Cardiac septum (tissue), 1 donor: ENCODE data around the gene ATP2B2. TPM values are rescaled to one million over a fixed set of nuclear protein-coding genes. Genes with fewer than 3 reads are reported as not detected.

Source experiments
- DNase-seq: peaks from one replicate; pipeline ENCODE4 v3.0.0-alpha.2; 2020; ENCODE audit warnings: low spot score
- intact Hi-C: fragments of 100-400 bp; cut with DNase I; formaldehyde crosslinking; loops from one replicate; pipeline ENCODE4 v1.14.0; 2022
- total RNA-seq: library from RNA; stranded (reverse); fragmentation: NEBNext Ultra II Directional; extraction: Animal tissue kit (Norgen Biotek cat#: 25700); gene quantifications from one replicate; pipeline ENCODE4 v1.2.1, GENCODE V29; 2021
- donor health status: DM: no; HTN: no; CAD: no.

ATP2B2 gene
- total RNA-seq, 1 donor from 2014 or later = 0.13 TPM

DNA sequence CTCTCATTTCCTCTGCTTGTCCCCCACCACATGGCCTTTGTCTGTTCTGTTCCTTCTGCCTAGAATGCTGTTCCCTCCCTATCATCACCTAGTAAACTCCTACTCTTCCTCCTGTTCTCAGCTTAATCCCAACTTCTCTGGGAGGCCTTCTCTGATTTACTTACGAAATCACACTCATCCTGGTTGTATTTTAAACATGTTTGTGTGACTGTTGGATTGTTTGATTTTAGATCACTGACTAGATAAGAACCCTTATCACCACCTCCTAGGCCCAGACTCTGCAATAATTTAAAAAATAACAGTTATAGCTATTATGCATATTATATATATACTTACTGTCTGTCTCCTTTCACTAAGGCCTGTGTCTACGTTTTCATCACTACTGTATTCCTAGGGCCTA, 26.1 kb downstream of the ATP2B2 start:
- DNase-seq = no peak
- intact Hi-C loops = no loop called here

DNA sequence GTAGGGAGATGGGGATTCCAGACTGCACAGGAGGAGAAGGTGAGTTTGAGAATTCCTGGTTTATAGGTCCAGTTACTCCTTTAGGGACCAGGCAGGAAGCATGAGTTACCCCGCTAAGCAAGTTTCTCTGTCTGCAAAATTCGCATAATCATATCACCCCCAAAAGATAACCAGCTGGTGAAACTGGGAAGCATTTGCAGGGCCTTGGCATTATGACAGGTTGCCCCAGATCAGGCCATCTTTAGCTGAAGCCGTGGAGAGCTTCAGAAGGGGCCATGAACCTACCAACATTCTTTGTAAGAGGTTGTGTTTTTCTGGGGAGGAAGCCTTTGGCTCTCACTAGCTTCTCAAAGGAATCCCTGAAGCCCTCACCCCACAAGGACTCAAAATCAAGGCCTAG, 29.4 kb downstream of the ATP2B2 start:
- intact Hi-C loops = no loop called here
- no peak for DNase-seq

DNA sequence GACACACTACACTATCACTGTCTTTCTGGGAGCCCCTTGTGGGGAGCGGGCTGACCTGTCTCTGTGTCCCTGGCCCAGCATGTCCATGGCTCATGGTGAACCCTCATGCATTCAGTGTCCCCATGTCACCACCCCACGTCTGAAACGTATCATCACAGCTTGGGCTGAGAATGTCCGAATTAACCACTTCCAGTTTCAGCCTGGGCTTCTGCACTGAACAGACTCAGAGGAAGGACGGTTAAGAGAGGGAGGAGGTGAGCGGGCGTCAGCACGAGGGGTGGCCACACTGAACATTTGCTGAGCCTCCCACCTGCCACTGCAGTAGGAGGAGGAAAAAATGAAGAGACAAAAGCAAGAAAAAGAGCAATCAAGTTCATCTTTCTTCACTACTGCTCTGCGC, 30.5 kb downstream of the ATP2B2 start:
- DNase-seq = no peak

DNA sequence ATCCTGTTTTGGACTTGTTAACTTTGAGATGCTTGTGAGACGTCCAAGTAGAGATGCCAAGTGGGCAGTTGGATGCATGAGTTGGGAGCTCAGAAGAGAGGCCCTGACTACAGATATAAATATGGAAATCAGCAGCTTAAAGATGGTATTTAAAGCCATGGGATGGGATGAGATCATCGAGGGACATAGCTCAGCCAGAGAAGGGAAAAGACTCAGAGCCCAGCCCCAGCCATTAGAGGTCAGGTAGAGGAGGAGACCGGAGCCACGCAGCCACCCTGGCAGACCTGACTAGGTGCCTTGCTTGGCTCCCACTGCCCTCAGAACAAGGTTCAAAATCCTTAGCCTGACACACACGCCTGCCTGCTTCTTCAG, 31.1 kb downstream of the ATP2B2 start:
- intact Hi-C loops = no loop called here
- no peak for DNase-seq

More for the DNA sequence above, 30.5 kb downstream of the ATP2B2 start:
- intact Hi-C loops = no loop called here

DNA sequence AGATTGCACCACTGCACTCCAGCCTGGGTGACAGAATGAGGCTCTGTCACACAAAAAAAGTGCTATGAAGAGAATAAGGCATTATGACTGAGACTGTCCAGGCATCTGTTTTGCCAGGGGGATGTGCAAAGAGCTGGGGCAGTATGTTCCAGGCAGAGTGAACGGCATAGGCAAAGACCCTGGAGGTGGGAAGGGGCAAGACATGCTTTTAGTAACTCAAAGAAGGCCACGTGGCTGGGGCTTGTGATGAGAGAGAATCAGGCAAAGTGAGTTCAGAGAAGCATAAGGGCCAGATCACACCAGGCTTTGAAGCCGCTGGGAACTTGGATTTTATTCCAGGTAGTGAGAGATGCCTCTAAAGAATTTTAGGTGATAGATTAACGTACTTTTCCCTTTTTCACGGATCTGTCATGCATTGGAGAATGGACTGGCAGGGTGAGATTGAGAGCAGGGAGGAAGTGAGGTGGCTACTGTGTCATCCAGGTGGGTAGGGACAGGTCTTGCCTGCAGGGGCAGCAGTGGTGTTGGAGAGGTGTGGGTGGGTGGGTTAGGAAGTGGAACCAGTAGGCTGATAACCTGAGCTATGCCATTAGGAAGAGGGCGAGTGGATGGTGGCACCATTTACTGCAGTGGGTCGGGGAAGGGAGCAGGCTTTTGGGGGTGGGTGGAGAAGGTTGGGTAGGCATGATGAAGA, 31.7 kb downstream of the ATP2B2 start:
- DNase-seq = no peak
- intact Hi-C loops = no loop called here

DNA sequence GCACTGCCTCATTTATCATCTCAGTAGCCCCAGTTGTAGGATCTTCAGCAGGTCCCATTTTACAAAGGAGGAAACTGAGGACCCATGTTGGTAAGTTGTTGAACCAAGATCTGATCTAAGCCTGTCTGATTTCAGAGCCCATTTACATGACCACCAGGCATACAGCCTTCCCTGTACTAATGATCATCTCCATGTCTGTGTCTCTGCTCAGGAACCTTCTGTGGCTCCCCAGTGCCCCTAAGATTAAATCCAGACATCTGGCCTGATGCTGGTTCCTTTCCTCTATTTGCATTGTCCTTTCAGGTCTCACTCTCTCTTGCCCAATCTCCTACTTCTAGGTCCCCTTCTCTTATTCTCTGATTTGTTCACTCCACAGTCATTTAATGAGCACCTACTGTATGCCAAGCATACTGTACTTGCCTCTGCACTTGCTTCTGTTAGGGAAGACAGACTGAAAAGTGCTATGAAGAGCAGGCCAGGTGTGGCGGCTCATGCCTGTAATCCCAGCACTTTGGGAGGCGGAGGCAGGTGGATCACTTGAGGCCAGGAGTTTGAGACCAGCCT, 32.4 kb downstream of the ATP2B2 start:
- intact Hi-C loops = no loop called here
- no peak for DNase-seq

DNA sequence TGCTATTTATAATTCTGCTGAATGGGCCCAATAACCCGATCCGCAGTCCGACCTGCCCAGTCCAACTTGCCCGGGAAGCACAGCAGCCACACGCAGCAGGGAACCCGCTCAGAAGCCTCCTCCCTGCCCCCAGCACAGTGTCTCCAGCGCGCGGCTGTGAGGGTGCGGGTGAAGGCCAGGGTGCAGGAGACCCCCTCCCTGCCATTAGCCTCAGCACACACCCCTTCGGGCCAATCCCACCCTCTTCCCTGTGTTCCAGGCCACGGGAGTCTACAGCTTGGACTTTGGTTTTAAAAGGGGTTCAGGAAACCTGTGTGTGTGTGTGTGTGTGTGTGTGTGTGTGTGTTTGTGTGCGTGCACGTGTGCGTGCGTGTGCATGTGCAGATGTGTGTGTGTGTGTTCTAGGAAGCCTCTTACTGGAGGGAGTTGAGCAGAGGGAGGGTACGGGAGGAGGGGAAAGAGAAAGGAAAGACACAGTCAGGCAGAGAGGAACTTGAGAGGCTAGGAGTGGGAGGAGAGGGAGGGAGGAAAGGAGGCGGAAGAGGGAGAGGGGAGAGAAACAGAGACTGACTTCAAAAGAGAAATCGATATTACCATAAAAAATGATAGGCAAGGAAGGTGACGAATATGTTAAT, 34.2 kb downstream of the ATP2B2 start:
- DNase-seq = no peak
- intact Hi-C loops = no loop called here

DNA sequence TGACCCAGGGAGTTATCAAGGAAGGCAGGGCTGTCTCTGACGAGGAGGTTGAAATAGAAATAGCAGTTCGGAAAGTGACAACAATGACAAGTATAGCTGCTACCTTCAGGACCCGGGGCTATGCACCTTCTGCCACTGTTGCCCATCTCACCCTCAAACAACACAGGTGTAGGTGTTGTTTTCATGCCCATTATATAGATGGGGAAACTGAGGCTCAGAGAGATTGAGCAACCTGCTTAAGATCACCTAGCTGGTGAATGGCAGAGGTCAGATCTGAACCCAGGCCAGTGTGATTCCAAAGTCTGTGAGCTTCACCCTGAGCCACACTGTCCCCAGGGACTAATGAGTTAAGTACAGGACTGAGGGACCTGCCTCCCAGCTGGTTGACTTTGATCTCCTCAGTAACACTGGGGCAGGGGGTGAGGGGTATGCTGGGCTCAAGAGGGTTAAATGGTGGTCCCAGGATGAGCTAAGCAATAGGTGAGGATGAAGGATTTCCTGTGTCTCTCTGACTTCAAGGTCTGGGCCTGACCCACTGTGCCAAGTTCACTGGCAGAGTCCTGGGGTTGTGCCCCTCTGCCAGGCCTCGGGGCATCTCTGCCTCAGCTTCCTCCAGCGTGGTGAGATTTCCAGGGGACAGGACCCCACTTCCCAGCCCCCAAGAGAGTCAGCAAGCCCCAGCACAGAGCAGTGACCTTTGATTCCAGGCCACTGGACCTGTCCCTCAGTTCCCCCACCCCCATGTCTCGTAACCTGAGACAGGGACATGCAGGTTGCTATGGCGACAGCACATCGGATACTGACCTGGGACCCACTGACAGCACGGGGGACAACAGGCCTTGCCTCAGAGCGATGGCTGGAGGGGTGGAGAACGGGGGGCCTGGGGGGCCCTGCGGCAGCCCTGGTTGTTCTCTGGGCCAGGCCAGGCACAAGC, 35.0 kb downstream of the ATP2B2 start:
- intact Hi-C loops = no loop called here
- DNase-seq = no peak

DNA sequence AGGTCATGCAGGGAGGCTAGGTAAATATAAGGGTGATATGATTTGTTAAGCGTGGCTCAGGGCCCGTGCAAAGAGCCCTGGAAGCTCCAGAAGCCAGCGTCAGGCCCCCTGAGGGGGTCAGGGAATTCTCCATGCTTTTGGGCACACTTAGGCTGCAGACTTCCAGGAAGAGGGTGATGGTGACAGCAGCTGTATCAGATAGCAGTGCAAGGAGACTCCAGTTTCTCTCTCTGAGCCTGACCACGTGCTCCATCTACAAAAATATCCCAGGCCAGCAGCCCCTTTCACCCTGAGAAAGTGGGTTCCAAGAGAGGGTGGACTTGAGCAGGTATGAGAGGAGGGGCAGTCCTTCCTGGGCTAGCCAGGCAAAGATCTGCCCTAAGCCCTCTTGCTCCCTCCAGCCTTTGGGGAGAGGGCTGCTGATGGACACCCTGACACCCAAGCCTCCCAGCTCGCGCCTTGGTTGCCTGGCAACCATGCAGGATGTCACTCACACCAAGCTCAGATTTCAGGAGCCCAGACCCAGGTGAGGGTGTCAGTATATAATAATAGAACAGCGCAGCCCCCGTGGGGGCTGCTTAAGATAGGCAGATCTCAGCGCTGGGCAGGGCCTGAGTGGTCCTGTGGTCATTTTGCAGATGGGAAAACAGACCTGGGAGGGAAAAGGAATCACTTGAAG, 35.8 kb downstream of the ATP2B2 start:
- intact Hi-C loops = no loop called here
- no peak for DNase-seq

DNA sequence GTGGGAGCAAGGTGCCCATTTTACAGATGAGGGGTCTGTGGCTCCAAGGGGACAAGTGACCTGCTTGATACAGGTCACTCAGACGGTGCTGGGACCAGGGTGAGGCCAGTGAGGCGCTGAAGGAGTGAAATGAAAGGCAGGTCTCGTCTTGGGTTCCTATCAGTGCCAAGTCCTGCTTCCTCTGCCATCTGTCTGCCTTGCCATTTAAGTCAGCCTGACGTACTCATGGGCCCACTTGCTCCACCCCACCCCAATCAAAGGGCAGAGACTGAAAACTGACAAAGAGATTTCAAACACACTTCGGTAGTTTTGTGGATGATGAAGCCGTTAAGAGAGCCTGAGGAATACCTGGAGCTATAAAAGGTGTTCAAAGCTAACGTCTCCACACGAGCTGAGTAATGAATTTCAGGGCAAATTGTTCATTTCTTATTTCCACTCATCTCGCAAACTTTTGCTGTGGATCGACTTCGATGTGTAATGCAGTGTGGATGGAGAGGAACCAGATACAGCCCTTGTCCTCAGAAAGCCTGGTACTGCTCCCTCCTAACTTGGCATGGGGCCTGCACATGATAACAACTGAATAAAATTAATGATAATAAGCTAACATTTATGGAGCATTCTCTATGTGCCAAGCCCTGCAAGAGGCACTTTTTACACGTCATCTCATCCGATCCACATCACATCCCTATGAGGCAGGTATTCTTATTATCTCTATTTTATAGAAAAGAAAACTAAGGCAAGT, 36.6 kb downstream of the ATP2B2 start:
- no peak for DNase-seq
- intact Hi-C loops = no loop called here

DNA sequence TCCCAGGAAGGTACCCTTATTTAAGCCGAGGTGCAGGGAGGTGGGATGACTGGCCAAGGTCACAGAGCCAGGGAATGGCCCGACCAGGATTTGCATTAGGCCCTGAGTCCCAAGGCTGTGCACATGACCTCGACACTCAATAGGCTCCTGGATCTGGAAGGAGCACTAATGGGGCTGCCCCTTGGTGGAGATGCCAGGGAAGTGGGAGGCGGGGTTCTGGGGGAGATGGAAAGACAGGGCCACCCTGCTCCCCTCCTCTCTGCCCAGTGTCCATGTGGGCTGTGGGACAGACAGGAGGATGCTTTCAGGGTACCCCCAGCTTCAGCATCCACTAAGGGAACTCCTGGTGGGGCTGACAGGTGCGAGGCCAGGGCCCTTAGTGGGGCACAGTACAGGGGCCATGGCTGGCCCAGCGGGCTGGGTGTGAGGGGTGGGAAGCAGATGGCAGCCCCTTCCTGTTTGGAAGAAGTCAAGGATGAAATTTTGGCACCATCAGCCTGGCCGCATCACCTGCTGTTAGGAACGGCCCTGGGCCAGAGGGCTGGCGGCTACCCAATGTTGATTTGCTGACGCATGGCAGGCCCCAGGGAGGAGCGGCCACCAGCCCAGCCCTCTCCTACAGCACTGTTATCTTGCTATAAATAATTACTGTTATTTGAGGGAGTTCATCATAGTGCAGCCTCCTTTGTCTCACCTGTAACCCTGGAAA, 37.3 kb downstream of the ATP2B2 start:
- intact Hi-C loops = no loop called here
- DNase-seq = no peak

DNA sequence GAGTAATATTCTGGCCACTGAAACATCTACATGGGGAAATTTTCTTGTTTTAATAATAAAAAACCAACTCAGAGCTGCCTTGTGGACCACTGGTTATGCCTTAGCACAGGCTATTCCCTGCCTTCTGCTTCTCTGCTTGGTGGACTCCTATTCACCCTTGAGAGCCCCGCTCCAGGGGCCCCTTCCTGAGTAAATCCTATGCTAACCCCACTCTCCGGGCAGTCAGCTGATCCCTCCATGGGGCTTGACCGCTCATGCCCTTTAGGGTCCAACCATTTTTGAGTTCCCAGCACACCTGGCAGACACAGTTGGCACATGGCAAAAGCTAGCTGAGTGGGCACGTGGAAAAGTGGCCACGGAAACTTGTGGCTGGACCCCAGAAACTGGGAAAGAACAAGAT, 38.2 kb downstream of the ATP2B2 start:
- DNase-seq = no peak
- intact Hi-C loops = no loop called here

DNA sequence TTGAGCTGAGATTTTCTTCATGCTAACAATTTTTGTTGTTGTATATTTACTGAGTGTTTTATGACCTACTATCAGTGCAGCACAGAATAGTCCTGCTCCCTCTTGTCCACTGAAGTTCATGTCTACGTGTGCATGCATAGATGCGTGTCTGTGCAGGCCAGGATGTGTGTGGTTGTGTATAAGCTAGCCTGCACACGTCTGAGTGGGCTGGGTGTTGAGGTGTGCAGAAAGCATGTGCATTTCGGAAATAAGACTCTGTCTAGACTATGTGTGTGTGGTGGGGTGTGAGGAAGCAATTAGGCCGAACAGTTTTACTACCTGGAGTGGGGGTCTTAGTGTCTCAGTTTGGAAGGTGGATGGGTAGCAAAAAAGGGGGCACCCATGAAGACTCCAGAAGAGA, 39.2 kb downstream of the ATP2B2 start:
- no peak for DNase-seq
- intact Hi-C loops = no loop called here

DNA sequence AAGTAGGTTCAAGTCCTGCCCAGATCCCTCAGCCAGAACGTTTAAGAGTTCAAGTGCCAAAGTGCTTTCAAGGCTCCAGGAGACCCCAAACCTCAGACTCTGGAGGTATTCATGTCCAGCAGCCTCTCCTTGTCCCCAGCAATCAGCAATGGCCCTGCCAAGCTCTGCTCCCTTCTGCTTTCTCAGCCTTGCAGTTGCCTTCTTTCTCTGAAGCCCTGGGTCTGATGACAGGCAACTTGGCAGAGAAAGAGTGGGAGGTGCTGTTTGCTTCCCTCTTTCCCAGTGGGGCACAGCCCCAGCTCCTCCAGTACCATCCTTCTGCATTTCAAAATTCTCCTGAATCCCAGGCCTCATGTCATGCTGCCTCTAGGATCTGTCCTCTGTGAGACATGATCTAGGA, 40.2 kb downstream of the ATP2B2 start:
- intact Hi-C loops = no loop called here
- no peak for DNase-seq

DNA sequence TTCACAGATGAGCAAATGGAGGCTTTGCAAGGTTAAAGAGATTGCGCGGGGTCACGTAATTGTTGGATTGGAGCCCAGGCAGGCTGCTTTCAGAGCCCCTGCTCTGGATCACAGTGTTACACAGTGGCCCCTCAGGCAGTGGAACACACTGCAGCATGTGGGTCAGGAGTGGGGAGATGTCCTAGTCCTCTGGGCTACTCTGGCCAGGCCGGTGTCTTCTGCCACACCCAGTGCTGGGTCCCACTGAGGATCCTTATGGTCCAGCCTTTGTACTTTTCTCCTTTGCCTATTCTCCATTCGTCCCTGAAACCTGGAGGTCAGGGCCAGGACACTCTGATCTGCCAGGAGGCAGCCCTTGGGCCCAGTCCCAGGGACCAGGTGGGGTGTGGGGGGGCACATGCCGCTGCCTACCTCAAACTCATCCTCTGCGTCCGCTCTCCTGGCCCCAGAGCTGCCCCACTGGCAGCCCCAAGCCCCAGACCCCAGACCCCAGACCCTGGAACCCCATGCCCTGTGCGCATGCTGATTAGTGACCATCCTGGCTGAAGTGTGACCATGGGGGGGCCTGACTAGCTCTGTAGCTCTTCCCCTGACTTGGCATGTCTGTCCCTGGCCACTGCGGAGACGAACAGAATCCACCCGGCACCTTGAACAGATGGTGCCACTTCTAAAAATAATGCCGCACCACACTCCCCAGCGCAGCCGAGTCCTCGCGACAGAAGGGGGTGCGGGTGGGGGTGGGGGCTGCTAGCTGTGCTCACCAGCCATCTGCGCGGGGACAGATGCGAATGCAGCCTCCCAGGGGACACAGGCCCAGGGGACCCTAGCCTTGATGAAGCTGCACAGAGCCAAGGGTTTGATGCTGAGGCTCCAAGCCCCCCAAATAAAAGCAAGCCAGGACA, 41.6 kb downstream of the ATP2B2 start:
- DNase-seq = no peak
- intact Hi-C loops = no loop called here

DNA sequence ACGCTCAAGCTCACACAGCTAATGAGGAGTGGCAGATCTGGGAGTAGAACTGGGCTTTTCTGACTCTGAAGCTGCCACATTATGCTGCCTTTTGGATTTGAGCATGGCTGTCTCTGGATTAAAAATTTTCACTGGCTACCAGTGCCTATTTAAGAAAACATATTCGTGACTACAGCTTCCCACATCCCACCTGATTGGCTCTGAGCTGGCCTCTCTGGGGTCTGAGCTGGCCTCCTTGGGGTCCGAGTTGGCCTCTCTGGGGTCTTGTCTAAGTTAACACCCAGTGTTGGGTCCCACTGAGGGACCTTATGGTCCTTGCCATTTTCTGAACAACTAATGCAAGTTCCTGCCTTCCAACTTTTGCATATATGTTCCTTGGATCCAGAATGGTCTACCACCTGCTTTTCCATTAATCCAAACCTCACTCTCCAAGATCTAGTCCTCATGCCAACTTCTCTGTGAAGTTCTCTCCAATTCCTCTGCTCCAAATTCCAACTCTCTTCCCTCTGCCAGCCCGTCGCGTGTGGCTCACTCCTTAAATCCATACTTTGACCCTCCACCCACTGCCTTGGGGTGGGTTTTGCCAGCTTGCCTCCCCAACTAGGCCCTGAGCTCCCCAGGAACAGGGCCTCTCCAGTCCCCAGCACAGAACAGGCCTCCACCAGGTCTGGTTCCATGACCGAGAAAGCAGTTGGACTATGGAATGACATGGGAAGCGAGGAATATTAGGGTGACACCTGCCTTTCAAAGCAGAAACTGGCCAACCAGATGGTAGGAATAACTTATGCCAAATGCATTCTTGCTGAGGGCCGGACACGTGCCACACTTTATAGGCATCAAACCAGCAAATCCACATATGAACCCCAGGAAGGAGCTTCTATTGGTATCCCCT, 42.5 kb downstream of the ATP2B2 start:
- DNase-seq = no peak
- intact Hi-C loops = no loop called here
